T1000 (cell line): Measurements from ENCODE around the gene BCL7A.
"Not testable (repeated sequence)": the region's sequence is repeated elsewhere in the genome, so short reads cannot be mapped to it uniquely, and the experiment has no call there.

Experiments used
- DNase-seq: peaks from one replicate; lab custom pipeline; 2025; ENCODE audit warnings: mixed read lengths; lab: John Stamatoyannopoulos, UW

BCL7A gene

DNA sequence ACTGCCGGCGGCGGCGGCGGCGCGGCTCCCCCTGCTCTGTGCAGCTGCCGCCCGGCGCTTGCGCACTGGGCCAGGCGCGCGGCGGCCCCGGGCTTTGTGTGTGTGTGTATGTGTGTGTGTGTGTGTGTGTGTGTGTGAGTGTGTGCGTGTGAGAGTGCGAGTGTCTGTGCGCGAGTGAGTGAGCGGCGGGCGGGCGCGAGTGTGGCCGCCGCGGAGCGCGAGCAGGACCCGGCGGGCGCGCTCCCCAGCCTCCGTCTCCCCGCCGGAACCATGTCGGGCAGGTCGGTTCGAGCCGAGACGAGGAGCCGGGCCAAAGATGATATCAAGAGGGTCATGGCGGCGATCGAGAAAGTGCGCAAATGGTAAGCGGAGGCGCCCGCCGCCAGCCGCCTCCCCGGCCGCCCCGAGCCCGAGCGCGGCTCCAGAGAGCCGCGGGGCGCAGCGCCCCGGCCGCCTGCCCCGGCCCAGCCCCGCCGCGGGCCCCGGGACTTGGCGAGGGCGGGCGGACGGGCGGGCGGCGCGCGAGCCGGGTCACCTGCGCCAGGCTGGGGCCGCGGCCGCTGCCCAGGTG lies at the start of gene BCL7A:
Gene BCL7A (plus strand): TSS at position 63 of the 571 bp plus-strand sequence. CDS start 208 bp downstream, at position 271.
- DNase-seq, result peak; percentile 70

- no peak for DNase-seq
Measured at GRCh38 chr12:121974026-121974985, 47.4 kb upstream of the BCL7A start.

- no peak for DNase-seq
Measured at GRCh38 chr12:121975021-121975420, 46.7 kb upstream of the BCL7A start.

- DNase-seq, result no peak
Measured at GRCh38 chr12:121976950-121977349, 44.7 kb upstream of the BCL7A start.

- DNase-seq, result no peak
Measured at GRCh38 chr12:121980191-121980891, 41.3 kb upstream of the BCL7A start.

GRCh38 chr12:121980892-121981272 lies 40.8 kb upstream of the BCL7A start:
- DNase-seq, result no peak

- DNase-seq, result no peak
Measured at GRCh38 chr12:121981456-121981855, 40.2 kb upstream of the BCL7A start.

- DNase-seq, result no peak
Measured at GRCh38 chr12:121982950-121983349, 38.7 kb upstream of the BCL7A start.

- no peak for DNase-seq
Measured at GRCh38 chr12:121983536-121984210, 38.0 kb upstream of the BCL7A start.

DNA sequence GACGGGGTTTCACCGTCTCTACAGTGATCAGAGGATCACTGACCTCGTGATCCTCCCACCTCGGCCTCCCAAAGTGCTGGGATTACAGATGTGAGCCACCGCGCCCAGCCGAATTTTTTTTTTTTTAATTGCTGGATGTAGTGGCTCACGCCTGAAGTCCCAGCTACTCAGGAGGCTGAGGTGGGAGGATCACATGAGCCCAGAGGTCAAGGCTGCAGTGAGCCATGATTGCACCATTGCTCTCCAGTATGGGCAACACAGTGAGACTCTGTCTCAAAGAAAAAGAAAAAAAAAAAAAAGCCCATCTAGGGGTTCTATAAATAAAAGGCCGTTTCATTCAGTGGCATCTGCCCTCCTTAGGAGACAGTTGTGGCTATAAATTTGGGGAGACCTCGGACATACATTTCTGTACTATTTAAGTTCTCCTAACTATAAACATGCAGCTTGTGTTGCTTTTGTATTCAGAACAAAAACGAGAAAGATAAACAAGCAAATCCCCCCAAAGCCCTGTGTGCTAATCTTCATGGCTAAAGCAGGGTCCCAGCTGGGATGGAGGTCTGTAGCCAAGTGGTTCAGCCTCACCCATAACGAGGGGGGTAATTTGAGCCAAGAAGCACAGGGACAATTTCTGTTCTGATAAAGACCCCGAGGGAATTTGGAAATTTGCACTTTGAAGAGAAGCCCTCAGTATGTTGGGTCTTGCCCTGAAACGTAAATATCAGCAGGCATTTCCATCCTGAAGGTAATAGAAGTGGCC lies 35.0 kb upstream of the BCL7A start:
- DNase-seq, result no peak

DNA sequence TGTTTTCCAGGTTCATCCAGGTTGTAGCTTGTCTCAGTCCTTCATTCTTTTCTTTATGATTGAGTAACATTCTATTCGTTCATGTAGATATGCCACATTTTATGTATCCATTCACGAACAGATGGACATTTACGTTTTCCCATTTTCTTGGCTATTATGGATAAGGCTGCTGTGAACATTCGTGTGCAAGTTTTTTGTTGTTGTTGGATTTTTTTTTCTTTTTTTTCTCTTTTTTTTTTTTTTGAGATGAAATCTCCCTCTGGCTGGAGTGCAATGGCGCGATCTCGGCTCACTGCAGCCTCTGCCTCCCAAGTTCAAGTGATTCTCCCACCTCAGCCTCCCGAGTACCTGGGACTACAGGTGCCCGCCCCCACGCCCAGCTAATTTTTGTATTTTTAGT lies 33.2 kb upstream of the BCL7A start:
- not testable (repeated sequence) for DNase-seq

- no peak for DNase-seq
Measured at GRCh38 chr12:121989276-121990113, 32.2 kb upstream of the BCL7A start.

- DNase-seq, result no peak
Measured at GRCh38 chr12:121990114-121990647, 31.5 kb upstream of the BCL7A start.

GRCh38 chr12:121990692-121991603 lies 30.7 kb upstream of the BCL7A start:
- no peak for DNase-seq

- peak; percentile 100 for DNase-seq
Measured at GRCh38 chr12:121992059-121992879, 29.4 kb upstream of the BCL7A start.

- no peak for DNase-seq
Measured at GRCh38 chr12:121996050-121996944, 25.4 kb upstream of the BCL7A start.

DNA sequence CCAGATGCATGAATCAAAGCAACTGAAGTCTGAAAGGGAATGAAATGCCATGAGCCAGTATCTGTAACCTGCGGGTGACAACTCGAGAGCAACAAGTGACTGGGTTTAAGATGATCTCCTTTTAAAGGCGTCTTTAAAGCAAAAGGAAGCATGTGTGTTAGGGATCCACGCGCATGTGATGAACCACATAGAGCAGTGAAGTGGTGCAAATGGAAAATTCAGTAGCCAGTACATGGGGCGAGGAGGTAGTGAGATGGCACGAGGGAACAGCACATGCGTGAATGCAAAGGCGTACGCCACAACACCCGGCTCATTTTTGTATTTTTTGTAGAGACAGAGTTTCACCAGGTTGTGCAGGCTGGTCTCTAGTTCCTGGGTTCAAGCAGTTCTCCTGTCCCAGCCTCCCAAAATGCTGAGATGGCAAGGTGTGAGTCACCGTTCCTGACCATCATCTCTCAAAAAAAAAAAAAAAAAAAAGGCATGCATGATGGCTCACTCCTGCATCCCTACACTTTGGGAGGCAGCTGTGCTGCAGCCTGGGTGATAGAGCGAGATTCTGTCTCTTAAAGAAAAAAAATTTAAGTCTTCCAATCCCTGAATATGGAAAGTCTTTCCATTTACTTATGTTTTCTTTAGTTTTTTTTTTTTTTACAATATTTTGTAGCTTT lies 24.6 kb upstream of the BCL7A start:
- DNase-seq, result no peak
